ENCODE measurements around the gene RPS16.

- peak; percentile 76 to 85 for TF ChIP-seq POLR2A (IDR thresholded peaks at IDR 0.05)
- TF ChIP-seq CTCF (IDR thresholded peaks at IDR 0.05), result no peak
Measured at GRCh38 chr19:39403331-39404312, 32.1 kb downstream of the RPS16 start.
